Measurements from ENCODE around the gene PHF23. TPM values are rescaled to one million over a fixed set of nuclear protein-coding genes. Genes with fewer than 3 reads are reported as not detected.

The PHF23 gene
- polyA plus RNA-seq, 1 experiment = 72.8 TPM

DNA sequence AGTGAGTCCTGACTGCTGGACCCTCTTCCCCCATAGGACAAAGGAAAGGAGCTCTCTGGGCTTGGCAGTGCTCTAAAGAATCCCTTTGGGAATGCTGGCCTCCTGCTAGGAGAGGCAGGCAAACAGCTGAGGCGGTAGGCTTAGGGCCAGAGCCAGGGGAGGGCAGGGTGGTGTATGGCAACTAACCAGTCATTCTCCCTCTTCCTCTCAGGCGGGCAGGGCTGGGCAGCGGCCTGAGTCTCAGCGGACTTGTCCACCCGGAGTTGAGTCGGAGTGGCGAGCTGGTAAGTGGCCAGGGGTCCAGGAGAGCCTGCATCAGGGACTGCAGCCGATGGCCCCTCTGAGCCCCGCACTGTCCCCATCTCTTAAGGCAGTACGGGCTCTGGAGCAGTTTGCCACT lies 15.1 kb downstream of the PHF23 start:
- Histone ChIP-seq H3K4me3 (ENCODE audit: low read depth, low read length) (no peak overlapping the region), H3K36me3 (ENCODE audit: control insufficient read depth, insufficient read depth, low read length) (peaks cover 45% of the 10 kb centered on the region), H3K27me3 (ENCODE audit: control insufficient read depth, insufficient read depth, low read length) (no peaks in the 10 kb centered on the region)
- POLR2A ChIA-PET = no interaction called here
- no peak for DNase-seq (ENCODE audit: low read depth)
- TF ChIP-seq, protein P1, sequence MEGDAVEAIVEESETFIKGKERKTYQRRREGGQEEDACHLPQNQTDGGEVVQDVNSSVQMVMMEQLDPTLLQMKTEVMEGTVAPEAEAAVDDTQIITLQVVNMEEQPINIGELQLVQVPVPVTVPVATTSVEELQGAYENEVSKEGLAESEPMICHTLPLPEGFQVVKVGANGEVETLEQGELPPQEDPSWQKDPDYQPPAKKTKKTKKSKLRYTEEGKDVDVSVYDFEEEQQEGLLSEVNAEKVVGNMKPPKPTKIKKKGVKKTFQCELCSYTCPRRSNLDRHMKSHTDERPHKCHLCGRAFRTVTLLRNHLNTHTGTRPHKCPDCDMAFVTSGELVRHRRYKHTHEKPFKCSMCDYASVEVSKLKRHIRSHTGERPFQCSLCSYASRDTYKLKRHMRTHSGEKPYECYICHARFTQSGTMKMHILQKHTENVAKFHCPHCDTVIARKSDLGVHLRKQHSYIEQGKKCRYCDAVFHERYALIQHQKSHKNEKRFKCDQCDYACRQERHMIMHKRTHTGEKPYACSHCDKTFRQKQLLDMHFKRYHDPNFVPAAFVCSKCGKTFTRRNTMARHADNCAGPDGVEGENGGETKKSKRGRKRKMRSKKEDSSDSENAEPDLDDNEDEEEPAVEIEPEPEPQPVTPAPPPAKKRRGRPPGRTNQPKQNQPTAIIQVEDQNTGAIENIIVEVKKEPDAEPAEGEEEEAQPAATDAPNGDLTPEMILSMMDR (IDR thresholded peaks at IDR 0.05; ENCODE audit: insufficient read depth, low read depth, low read length) = no peak
- CTCF ChIA-PET = interaction anchor here (2.2 kb wide), 1 partner anchor 179 kb away, joined by 5 read pairs; no protein-coding TSS in a partner anchor

DNA sequence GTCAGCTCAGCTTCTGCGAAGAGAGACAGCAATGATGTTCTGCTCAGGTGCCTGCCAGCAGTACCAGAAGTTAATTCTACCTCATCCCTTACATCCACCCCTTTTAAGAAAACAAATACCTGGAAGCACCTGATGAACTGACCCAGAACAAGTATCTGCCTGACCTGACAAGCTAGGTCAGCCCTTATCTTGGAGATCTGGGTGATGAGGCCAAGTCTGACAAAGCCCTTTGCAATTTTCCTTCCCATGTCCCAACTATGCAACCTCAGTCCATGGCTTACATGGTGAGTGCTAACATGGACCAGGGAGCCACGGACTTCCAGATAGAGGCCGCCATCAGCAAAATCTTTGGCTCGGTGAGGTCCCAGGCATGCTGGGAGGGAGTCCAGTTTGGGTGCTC lies 15.9 kb downstream of the PHF23 start:
- no peak for DNase-seq (ENCODE audit: low read depth)
- TF ChIP-seq, protein P1 (IDR thresholded peaks at IDR 0.05; ENCODE audit: insufficient read depth, low read depth, low read length) = no peak
- POLR2A ChIA-PET = no interaction called here
- Histone ChIP-seq H3K36me3 (ENCODE audit: control insufficient read depth, insufficient read depth, low read length) (peaks cover 41% of the 10 kb centered on the region), H3K4me3 (ENCODE audit: low read depth, low read length) (no peak overlapping the region), H3K27me3 (ENCODE audit: control insufficient read depth, insufficient read depth, low read length) (no peaks in the 10 kb centered on the region)
- CTCF ChIA-PET = interaction anchor here (2.2 kb wide), 1 partner anchor 178 kb away, joined by 5 read pairs; no protein-coding TSS in a partner anchor

DNA sequence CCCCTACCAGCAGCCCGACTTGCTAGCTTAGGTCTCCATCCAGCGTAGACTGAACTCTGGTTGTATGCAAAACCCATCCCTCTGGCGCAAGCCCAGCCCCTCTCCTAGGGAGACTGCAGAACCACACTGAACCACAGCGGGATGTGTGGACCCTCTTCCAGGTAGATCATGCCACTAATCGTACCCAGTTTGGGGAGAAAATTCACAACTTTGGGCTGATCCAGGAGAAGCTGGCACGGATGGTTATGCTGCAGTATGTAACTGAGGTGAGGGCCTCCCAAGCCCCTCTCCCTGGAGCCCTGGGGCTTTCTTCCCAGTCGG lies 16.3 kb downstream of the PHF23 start:
- CTCF ChIA-PET = interaction anchor here (2.2 kb wide), 1 partner anchor 177 kb away, joined by 5 read pairs; no protein-coding TSS in a partner anchor
- no peak overlapping the region for H3K4me3 ChIP-seq (ENCODE audit: low read depth, low read length)
- TF ChIP-seq, protein P1 (IDR thresholded peaks at IDR 0.05; ENCODE audit: insufficient read depth, low read depth, low read length) = no peak
- POLR2A ChIA-PET = no interaction called here
- H3K36me3 ChIP-seq (ENCODE audit: control insufficient read depth, insufficient read depth, low read length) = peaks cover 39% of the 10 kb centered on the region
- DNase-seq (ENCODE audit: low read depth) = no peak
- no peaks in the 10 kb centered on the region for H3K27me3 ChIP-seq (ENCODE audit: control insufficient read depth, insufficient read depth, low read length)

DNA sequence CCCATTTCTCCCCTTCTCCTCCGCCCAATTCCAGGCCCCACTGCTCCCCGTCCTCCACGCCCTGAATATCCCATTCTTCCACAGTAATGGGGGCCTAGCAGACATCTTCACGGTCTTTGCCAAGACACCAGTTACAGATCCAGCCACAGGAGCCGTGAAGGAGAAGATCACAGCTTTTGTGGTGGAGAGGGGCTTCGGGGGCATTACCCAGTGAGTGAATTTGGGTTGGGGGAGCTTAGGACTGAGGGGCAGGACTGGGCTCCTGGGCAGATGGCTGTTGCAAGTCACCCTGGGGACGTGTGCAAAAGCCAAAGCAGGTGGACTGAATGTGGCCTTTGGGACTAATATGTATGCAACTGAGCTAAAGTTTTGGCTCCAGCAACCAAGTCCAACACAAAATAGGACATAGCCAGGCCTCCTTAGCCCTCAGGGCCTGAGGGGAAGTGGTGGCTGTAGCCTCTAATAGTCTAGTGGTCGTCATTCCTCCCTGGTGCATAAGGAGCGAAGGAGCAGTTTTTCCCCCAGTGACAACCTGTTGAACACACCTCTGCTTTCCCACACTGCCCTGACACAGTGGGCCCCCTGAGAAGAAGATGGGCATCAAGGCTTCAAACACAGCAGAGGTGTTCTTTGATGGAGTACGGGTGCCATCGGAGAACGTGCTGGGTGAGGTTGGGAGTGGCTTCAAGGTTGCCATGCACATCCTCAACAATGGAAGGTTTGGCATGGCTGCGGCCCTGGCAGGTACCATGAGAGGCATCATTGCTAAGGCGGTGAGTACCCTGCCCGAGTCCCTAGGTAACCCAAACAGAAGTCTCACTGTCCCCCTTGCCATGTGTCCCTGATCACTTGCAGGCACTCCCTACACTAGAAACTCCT lies 16.9 kb downstream of the PHF23 start:
- CTCF ChIA-PET = interaction anchor here (1.0 to 3.6 kb wide), 4 partner anchors 10 to 177 kb away, joined by 3 to 50 read pairs (median 6); no protein-coding TSS in a partner anchor
- Histone ChIP-seq H3K27me3 (ENCODE audit: control insufficient read depth, insufficient read depth, low read length) (no peaks in the 10 kb centered on the region), H3K4me3 (ENCODE audit: low read depth, low read length) (no peak overlapping the region), H3K36me3 (ENCODE audit: control insufficient read depth, insufficient read depth, low read length) (peaks cover 36% of the 10 kb centered on the region)
- DNase-seq (ENCODE audit: low read depth) = no peak
- TF ChIP-seq, protein P1 (IDR thresholded peaks at IDR 0.05; ENCODE audit: insufficient read depth, low read depth, low read length) = no peak
- POLR2A ChIA-PET = interaction anchor here (0.6 to 0.7 kb wide), 2 partner anchors 10 to 16 kb away, joined by 3 to 4 read pairs; no protein-coding TSS in a partner anchor

DNA sequence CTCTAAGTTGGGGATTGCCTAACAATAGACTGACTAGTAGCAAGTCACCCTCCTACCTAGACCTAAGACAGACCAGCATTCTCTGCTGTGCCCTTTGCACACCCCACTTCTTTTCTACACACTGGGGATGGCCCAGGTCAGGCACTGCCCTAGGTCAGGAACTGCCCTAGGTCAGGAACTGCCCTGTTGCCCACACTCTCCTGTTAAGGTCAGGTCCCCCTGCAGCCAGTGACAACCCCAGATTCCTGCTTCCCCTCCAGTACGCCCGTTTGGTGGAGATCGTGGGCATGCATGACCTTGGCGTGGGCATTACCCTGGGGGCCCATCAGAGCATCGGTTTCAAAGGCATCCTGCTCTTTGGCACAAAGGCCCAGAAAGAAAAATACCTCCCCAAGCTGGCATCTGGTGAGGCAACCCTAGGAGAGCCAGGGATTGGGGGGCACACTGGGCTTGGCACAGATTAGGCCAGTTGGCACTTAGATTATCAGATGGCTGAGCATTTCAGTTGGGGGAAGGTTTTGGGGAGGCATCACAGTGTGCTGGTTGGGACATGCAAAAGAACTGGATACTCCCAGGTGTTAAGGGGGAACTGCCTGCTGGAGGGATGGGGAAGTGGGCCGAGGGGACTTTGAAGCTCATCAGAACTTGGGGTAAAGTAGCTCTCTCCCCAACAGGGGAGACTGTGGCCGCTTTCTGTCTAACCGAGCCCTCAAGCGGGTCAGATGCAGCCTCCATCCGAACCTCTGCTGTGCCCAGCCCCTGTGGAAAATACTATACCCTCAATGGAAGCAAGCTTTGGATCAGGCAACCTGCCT lies 17.8 kb downstream of the PHF23 start:
- Histone ChIP-seq H3K36me3 (ENCODE audit: control insufficient read depth, insufficient read depth, low read length) (peaks cover 31% of the 10 kb centered on the region), H3K27me3 (ENCODE audit: control insufficient read depth, insufficient read depth, low read length) (no peaks in the 10 kb centered on the region), H3K4me3 (ENCODE audit: low read depth, low read length) (no peak overlapping the region)
- DNase-seq (ENCODE audit: low read depth) = no peak
- TF ChIP-seq, protein P1 (IDR thresholded peaks at IDR 0.05; ENCODE audit: insufficient read depth, low read depth, low read length) = no peak
- CTCF ChIA-PET = interaction anchor here (1.0 to 3.6 kb wide), 11 partner anchors 8 to 176 kb away, joined by 3 to 50 read pairs (median 4); partner anchors contain the start of gene NEURL4
- POLR2A ChIA-PET = interaction anchor here (0.6 to 0.7 kb wide), 2 partner anchors 11 to 17 kb away, joined by 3 to 4 read pairs; no protein-coding TSS in a partner anchor

Data from BJ (cell line).